ENCODE results near the gene LILRA6. TPM values are rescaled to one million over a fixed set of nuclear protein-coding genes. Genes with fewer than 3 reads are reported as not detected.

LILRA6 gene
- total RNA-seq, 1 experiment from 2014 or later = not detected

DNA sequence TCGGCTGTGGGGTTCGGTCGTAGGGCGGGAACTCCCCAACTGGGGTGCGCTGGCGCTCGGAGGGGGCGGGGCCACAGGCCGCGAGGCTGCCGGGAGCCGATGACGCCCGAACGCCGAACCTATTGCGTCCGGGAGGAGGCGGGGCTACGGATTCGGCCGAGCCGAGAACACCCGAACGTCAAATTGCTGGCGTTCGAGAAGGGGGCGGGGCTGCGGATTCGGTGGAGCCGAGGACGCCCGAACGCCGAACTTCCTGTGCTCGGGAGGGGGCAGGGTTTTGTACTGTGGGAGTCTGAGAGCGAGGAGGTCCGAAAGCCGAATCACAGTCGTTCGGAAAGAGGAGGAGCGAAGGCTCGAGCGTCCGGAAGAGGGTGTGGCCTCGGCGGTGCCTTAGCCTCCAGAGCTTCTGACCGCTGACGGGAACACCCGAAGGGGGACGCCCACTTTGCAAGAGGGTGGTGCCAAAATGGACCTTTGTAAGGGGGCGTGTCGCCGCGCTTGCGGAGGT is 52.0 kb downstream of the LILRA6 start:
- POLR2A ChIA-PET (ENCODE audit: unreplicated experiment) = interaction anchor here (0.6 to 2.8 kb wide), 5 partner anchors 14 to 323 kb away, joined by 3 to 36 read pairs (median 11); partner anchors contain the start of genes CNOT3 and MYADM
- Histone ChIP-seq H3K27ac (peak overlapping the region; percentile 93), H2AFZ (peak overlapping the region; percentile 78), H3K4me3 (peak overlapping the region; percentile 66), H3K27me3 (ENCODE audit: insufficient read depth, low read depth) (no peaks in the 10 kb centered on the region), H4K20me1 (ENCODE audit: insufficient read depth) (peaks cover 7% of the 10 kb centered on the region), H3K9me3 (ENCODE audit: insufficient read depth, low read depth) (no peaks in the 10 kb centered on the region), H3K4me1 (replicated peaks; ENCODE audit: insufficient read depth) (peaks cover 24% of the 10 kb centered on the region), H3K79me2 (ENCODE audit: low read depth) (peaks cover 60% of the 10 kb centered on the region), H3F3A (ENCODE audit: insufficient read depth, low read depth) (no peaks in the 10 kb centered on the region; the same call in 1 of the 2 replicates), H3K4me2 (peak overlapping the region; percentile 85), H3K36me3 (ENCODE audit: low read depth) (peaks cover 22% of the 10 kb centered on the region), H3K9me2 (ENCODE audit: insufficient read depth) (no peaks in the 10 kb centered on the region)
- DNase-seq = peak; percentile 98 to 100
- intact Hi-C loops (cut with micrococcal nuclease; ENCODE audit: unreplicated experiment) = loop anchor here (1.0 kb wide), 4 partner anchors 10 to 53 kb away; partner anchors contain the start of genes CNOT3, LENG1, RPS9 and TMC4
- CTCF ChIA-PET = interaction anchor here (0.6 to 1.0 kb wide), 3 partner anchors 17 to 75 kb away, joined by 3 to 5 read pairs (median 3); no protein-coding TSS in a partner anchor
- no peak for TF ChIP-seq CTCF (conservative IDR thresholded peaks at IDR 0.05)
- TF ChIP-seq EZH2 (IDR thresholded peaks at IDR 0.05; ENCODE audit: low read depth) = no peak
- no TSS peak for BruUV-seq (replicated peaks)

GRCh38 chr19:54189735-54190502 is 52.7 kb downstream of the LILRA6 start:
- H4K20me1 ChIP-seq (ENCODE audit: insufficient read depth) = peaks cover 7% of the 10 kb centered on the region
- peak overlapping the region; percentile 93 for H3K27ac ChIP-seq
- H3K9me2 ChIP-seq (ENCODE audit: insufficient read depth) = no peaks in the 10 kb centered on the region
- H3K4me2 ChIP-seq = peak overlapping the region; percentile 65
- intact Hi-C loops (cut with micrococcal nuclease; ENCODE audit: unreplicated experiment) = loop anchor here (1.0 to 5.0 kb wide), 5 partner anchors 10 to 1287 kb away; partner anchors contain the start of genes CNOT3, LENG1, RPS9 and TMC4
- H3K4me3 ChIP-seq = peak overlapping the region; percentile 77
- CTCF ChIA-PET = interaction anchor here (0.6 to 1.8 kb wide), 4 partner anchors 16 to 53 kb away, joined by 3 to 7 read pairs (median 4); partner anchors contain the start of genes CNOT3 and TMC4
- no peaks in the 10 kb centered on the region for H3K27me3 ChIP-seq (ENCODE audit: insufficient read depth, low read depth)
- no peak for TF ChIP-seq EZH2 (IDR thresholded peaks at IDR 0.05; ENCODE audit: low read depth)
- no peak for TF ChIP-seq CTCF (conservative IDR thresholded peaks at IDR 0.05)
- peak; percentile 100 for DNase-seq
- H3K36me3 ChIP-seq (ENCODE audit: low read depth) = peaks cover 27% of the 10 kb centered on the region
- H3F3A ChIP-seq (ENCODE audit: insufficient read depth, low read depth) = peaks cover 5% of the 10 kb centered on the region; the same call in 1 of the 2 replicates
- peak overlapping the region; percentile 78 for H2AFZ ChIP-seq
- BruUV-seq (replicated peaks) = no TSS peak
- H3K9me3 ChIP-seq (ENCODE audit: insufficient read depth, low read depth) = no peaks in the 10 kb centered on the region
- peaks cover 65% of the 10 kb centered on the region for H3K79me2 ChIP-seq (ENCODE audit: low read depth)
- peaks cover 24% of the 10 kb centered on the region for H3K4me1 ChIP-seq (replicated peaks; ENCODE audit: insufficient read depth)
- POLR2A ChIA-PET (ENCODE audit: unreplicated experiment) = interaction anchor here (0.5 to 2.8 kb wide), 23 partner anchors 9 to 1409 kb away, joined by 3 to 50 read pairs (median 4); partner anchors contain the start of genes CNOT3, FIZ1, HSPBP1 and LENG9

GRCh38 chr19:54189145-54189734 is 53.4 kb downstream of the LILRA6 start, which contains the start of gene MBOAT7:
Gene MBOAT7, minus strand, starts transcription at chr19:54189580. Its CDS starts 1,072 bp downstream, at chr19:54188508.
- intact Hi-C loops (cut with micrococcal nuclease; ENCODE audit: unreplicated experiment) = loop anchor here (5.0 kb wide), 1 partner anchor 1288 kb away; the partner anchor contains the start of gene ZNF628
- peaks cover 65% of the 10 kb centered on the region for H3K79me2 ChIP-seq (ENCODE audit: low read depth)
- peaks cover 7% of the 10 kb centered on the region for H4K20me1 ChIP-seq (ENCODE audit: insufficient read depth)
- peak within 1 kb of the TSS; percentile 93 for H3K27ac ChIP-seq
- H3K4me3 ChIP-seq = peak within 1 kb of the TSS; percentile 77
- H3K36me3 ChIP-seq (ENCODE audit: low read depth) = peaks cover 24% of the 10 kb centered on the region
- no peaks in the 10 kb centered on the region for H3K9me3 ChIP-seq (ENCODE audit: insufficient read depth, low read depth)
- H3K9me2 ChIP-seq (ENCODE audit: insufficient read depth) = no peaks in the 10 kb centered on the region
- CTCF ChIA-PET = interaction anchor here (1.0 to 1.8 kb wide), 2 partner anchors 16 to 52 kb away, joined by 4 to 7 read pairs; partner anchors contain the start of genes CNOT3 and TMC4
- peaks cover 12% of the 10 kb centered on the region; the same call in 1 of the 2 replicates for H3F3A ChIP-seq (ENCODE audit: insufficient read depth, low read depth)
- peak within 1 kb of the TSS; percentile 77 for H3K4me2 ChIP-seq
- POLR2A ChIA-PET (ENCODE audit: unreplicated experiment) = interaction anchor here (0.5 to 2.8 kb wide), 19 partner anchors 10 to 1410 kb away, joined by 3 to 50 read pairs (median 5); partner anchors contain the start of genes CNOT3, FIZ1, HSPBP1 and LENG9
- TF ChIP-seq CTCF (conservative IDR thresholded peaks at IDR 0.05) = no peak; the same call in 1 of the 2 replicates
- TF ChIP-seq EZH2 (IDR thresholded peaks at IDR 0.05; ENCODE audit: low read depth) = no peak
- BruUV-seq (replicated peaks) = no TSS peak
- H3K4me1 ChIP-seq (replicated peaks; ENCODE audit: insufficient read depth) = peaks cover 24% of the 10 kb centered on the region
- no peaks in the 10 kb centered on the region for H3K27me3 ChIP-seq (ENCODE audit: insufficient read depth, low read depth)
- peak within 1 kb of the TSS; percentile 81 for H2AFZ ChIP-seq
- peak in 1 of 2 experiments; percentile 56 for DNase-seq
